Bone marrow (tissue), 2 donors: ENCODE data around the gene TUBGCP3.

Experiments used
- DNase-seq, 2 donors: peaks; one replicate each; lab custom pipeline; 2025; lab: John Stamatoyannopoulos, UW

TUBGCP3 gene

DNA sequence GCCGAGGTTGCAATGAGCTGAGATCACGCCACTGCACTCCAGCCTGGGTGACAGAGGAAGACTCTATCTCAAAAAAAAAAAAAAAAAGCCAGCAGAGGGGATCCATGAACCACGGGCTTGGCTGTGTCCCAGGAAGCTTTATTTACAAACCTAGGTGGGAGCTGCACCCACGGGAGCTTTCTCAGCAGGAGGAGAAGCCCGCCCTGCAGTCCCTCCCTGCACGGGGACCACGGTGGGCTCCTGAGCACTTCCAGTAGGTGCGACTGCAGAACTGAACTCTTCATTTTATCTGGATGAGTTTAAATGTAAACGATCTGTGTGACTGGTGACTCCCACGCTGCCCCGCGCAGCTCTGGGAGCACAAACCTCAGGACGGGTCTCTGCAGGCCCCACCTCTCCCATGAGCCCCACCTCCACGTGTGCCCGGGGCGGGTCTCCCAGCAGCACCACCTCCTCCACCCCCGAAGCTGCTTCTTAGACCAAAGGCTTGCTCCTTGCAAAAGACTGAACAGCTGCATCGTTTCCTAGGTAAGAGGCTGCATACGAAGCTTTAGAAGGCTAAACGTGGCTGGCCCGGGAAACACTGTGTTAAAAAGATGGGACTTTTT lies 145.4 kb downstream of the TUBGCP3 start:
- DNase-seq: no peak

DNA sequence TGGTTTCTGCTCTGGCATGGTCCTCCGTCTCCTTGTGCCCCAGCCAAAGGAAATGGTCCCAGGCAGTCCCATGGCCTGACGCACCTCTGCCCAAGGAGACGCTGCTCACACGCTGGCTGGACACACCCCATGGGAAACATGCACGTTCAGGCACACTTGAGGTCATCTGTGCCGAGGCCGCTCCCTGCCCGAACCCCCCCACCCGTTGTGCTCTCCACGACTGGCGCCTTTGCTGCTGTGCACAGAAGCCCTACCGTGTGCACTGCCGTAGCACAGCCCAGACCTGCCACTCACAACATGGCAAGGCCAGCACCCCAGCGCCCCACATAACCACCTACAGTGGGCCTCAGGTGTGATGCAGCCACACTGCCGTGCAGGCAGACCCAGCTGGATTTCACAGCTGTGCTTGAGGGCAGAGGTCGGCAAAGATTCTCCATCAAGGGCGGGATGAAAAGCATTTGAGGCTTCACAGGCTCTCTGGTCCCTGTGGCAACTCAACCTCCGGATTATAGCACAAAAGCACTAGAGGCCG lies 146.1 kb downstream of the TUBGCP3 start:
- no peak for DNase-seq

DNA sequence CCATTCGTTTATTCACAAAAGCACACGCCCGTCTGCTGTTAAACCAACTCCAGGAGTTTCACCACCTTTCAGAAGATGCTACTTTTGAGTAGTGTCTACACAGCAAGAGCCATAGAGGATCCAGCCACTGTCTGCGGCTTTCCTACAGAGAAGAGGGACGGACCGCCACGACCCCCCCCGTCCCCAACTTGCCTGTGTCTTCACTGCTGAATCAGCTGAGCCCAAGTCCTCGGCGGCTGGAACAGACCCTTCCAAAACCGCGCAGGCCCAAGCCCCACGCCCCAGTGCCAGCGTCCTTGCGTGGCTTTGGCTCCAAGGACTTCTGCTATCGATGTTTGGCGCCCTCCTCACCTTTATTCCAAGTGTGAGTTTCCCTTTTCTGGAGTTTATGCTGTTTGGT lies 146.7 kb downstream of the TUBGCP3 start:
- no peak for DNase-seq

DNA sequence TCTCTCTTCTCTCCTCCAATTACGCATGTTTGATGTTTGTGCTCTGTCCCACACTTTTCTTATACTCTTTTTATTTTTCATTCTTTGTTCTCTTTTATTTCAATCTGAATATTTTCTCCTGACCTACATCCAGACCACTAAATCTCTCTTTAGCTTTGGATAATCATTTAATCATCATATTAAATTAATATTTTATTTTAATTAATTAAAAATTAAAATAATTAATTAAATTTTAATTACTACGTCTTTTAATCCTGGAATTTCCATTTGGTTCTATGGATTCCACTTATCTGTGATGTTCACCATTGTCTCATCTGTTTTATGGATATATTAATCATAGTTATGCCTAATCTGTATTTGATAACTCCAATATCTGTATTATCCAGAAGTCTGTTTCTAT lies 149.4 kb downstream of the TUBGCP3 start:
- no peak for DNase-seq

DNA sequence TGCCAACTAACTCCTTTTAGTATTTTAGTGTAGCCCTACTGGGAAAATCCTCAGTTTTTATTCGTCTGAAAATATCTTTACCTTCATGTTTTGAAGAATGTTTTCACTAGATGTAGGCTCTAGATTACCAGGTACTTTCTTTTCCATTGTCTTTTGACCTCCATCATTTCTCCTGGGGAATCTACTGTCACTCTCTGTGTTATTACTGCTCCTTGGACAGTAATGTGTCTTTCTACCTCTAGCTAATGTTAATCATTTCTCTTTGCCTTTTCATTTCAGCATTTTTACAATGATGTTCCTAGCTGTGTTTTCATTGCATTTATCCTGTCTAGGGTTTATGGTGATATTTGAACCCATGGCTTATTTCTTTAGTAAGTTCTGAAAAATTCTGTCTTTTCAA lies 149.9 kb downstream of the TUBGCP3 start:
- no peak for DNase-seq

DNA sequence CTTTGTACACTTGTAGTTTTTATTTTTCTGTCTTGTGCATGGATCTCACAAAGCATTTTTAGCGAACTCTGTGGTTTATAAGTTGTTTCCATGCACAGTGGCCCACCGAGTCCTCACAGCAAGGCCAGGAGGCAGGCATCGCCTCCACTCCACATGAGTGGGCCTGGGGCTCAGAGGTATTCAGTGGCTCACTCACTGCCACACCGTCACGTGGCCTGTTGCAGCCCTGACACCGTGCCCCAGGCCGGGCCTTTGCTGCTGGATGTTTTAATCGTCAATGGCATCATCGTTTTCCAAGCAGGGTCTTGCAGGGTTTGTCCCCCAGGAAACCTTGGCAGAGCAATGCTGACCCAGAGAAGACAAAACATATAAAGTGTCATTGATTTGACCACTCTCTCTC lies 152.0 kb downstream of the TUBGCP3 start:
- DNase-seq: no peak
